AG04449 (cell line): ENCODE data around the gene PPP1R9B.
A peak's percentile ranks its signal among the peaks of the same experiment; 100 is the strongest.

Experiments
- CTCF ChIA-PET: fragments of 350-600 bp; formaldehyde crosslinking; extraction: SDS; loops from one replicate; lab custom pipeline; 2021; ENCODE audit warnings: antibody characterized with exemption; lab: Yijun Ruan, JAX
- POLR2A ChIA-PET: fragments of 400-600, 350-600 bp; formaldehyde crosslinking; extraction: SDS; loops from one replicate; lab custom pipeline; 2020; ENCODE audit warnings: antibody characterized with exemption, inconsistent platforms; lab: Yijun Ruan, JAX
- DNase-seq: peaks from one replicate; pipeline ENCODE4 v3.0.0-alpha.2; 2010; ENCODE audit warnings: low read depth, low spot score
- H3K4me3 ChIP-seq: 2 replicates; pipeline ENCODE4 v1.5.1; 2011; ENCODE audit warnings: low read depth, mild to moderate bottlenecking, control low read depth, low read length
- CTCF ChIP-seq: IDR thresholded peaks from one replicate; pipeline ENCODE4 v1.5.1; 2011; ENCODE audit warnings: mild to moderate bottlenecking, moderate library complexity, low read length, control low read depth, inconsistent platforms; ENCODE audit not compliant: insufficient read depth; ENCODE audit errors: missing control alignments

Gene PPP1R9B

GRCh38 chr17:50090971-50091917 is 59.2 kb downstream of the PPP1R9B start:
- no peak for TF ChIP-seq CTCF
- CTCF ChIA-PET = interaction anchor here (1.2 to 9.8 kb wide), 16 partner anchors 12 to 227 kb away, joined by 3 to 280 read pairs (median 23); no protein-coding TSS in a partner anchor
- POLR2A ChIA-PET = interaction anchor here (0.6 kb wide), 1 partner anchor 25 kb away, joined by 4 read pairs; no protein-coding TSS in a partner anchor

GRCh38 chr17:50090071-50090470 is 60.4 kb downstream of the PPP1R9B start:
- ChIA-PET POLR2A (no interaction called here), CTCF (interaction anchor here (1.3 to 5.7 kb wide), 7 partner anchors 11 to 228 kb away, joined by 4 to 280 read pairs (median 47); no protein-coding TSS in a partner anchor)
- no peak for TF ChIP-seq CTCF
- DNase-seq = no peak
- H3K4me3 ChIP-seq = no peak overlapping the region

More at GRCh38 chr17:50090971-50091917, 59.2 kb downstream of the PPP1R9B start:
- no peak overlapping the region for H3K4me3 ChIP-seq
- no peak for DNase-seq

- H3K4me3 ChIP-seq = no peak overlapping the region
- no peak for DNase-seq
- CTCF ChIA-PET = interaction anchor here (2.1 to 5.7 kb wide), 8 partner anchors 10 to 208 kb away, joined by 5 to 188 read pairs (median 52); no protein-coding TSS in a partner anchor
- TF ChIP-seq CTCF = no peak
- POLR2A ChIA-PET = no interaction called here
These were observed 61.3 kb downstream of the PPP1R9B start for GRCh38 chr17:50088952-50089825.

- DNase-seq = no peak
- TF ChIP-seq CTCF = no peak
- H3K4me3 ChIP-seq = no peak overlapping the region
- CTCF ChIA-PET = interaction anchor here (0.8 to 3.2 kb wide), 33 partner anchors 9 to 274 kb away, joined by 3 to 188 read pairs (median 6); partner anchors contain the start of genes ITGA3 and PPP1R9B
- POLR2A ChIA-PET = interaction anchor here (0.6 to 1.0 kb wide), 4 partner anchors 60 to 245 kb away, joined by 3 to 5 read pairs (median 3); no protein-coding TSS in a partner anchor
These were observed 62.5 kb downstream of the PPP1R9B start for GRCh38 chr17:50087912-50088405.

- ChIA-PET CTCF (interaction anchor here (0.8 to 3.2 kb wide), 38 partner anchors 10 to 275 kb away, joined by 3 to 188 read pairs (median 5); partner anchors contain the start of genes ITGA3 and PPP1R9B), POLR2A (interaction anchor here (0.5 to 1.0 kb wide), 5 partner anchors 40 to 244 kb away, joined by 3 to 5 read pairs (median 3); no protein-coding TSS in a partner anchor)
- DNase-seq = no peak
- peak; percentile 97 for TF ChIP-seq CTCF
- no peak overlapping the region for H3K4me3 ChIP-seq
These were observed 63.1 kb downstream of the PPP1R9B start for GRCh38 chr17:50087246-50087911.
